Measurements from ENCODE around the gene REXO5.

The REXO5 gene

DNA sequence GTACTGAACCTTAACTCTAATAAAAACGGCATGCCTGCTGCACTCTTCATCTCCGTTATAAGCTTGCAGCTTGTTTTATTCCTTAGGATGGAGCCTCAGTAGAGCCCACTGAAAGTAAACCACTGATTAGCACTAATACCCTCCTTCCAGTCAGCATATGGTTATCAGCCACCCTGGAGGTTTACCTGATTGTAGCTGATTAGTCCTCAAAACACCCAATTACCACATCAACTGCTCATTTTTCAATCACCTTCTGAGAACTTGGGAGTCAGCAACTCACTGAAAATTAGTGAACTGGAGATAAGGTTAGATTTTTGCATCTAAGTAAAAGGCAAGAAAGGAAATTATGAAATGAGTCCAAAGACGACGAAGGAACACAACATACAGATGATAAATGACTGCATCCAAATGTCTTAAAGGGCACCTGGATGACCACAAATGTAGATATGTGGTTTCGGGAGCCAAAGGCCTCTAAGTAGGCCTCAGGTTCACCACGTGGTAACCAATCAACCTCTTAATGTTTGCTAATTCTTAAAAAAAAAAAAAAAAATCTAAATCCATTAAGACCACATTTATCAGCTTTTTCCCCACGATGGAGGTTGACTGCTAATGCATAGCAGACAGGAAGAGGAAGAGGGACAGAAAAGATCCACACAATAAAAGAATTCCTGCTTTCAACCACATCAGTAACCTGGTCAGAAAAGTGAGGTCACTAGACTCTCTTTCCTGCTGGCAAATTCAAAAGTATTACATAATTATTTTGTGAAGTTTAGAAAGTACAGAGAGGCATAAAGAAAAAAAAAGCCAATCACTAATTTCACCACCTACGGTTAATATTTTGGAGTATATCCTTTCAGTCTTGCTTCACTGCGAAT, 65.9 kb downstream of the REXO5 start:
- no peak for DNase-seq (ENCODE audit: low read depth)

DNA sequence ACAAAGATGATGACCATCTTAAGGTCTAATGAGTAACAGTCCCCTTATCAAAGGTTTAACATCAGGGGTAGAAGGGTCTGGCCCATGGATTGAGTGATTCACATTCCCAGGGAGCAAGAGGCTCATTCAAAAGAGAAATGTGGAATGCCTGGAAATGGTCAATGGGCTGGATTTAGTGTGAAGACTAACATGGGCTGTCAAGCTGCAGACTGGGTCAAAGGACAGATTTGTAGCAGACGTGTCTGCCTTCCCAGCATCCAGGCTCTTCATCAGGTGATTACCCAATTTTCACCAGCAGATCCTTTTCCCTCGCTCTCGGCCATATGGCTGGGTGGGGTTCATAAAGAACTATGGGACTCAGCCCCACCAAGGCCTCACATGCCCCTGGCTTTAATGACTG, 67.0 kb downstream of the REXO5 start:
- no peak for DNase-seq (ENCODE audit: low read depth)

DNA sequence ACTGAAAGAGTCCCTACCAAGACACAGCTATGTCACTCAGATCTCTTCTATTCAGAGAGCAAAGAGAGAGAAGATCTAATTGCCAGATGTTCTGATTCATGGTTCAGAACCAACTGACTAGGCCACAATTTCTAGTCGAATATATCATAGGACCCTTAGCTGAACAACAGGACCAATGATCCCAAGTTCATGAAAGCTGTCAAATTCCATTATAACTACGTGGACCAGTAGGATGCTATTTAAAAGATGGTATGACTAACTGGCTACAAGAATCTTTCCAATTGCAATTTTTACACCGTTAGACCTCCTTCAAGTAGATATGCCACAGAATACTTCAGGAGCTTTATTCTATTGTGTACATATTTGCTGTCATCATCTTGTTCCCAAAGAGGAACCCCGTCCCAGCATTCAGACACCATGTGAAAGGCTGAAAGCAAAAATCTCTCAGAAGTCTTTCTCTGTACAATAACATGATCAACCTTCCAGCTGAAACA, 67.8 kb downstream of the REXO5 start:
- DNase-seq (ENCODE audit: low read depth): no peak

DNA sequence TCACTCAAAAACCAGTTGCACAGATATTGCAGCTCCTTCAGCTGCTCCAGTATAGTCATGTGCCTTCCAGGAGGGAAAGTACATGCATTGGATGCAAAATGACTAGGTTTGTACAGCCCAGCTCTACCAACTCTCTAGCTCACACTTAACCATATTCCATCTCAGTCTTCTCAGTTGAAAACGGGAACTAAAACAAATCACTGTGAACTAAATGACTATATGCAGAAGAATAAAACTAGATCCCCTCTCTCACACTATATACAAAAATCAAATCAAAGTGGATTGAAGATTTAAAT, 69.0 kb downstream of the REXO5 start:
- no peak for DNase-seq (ENCODE audit: low read depth)

DNA sequence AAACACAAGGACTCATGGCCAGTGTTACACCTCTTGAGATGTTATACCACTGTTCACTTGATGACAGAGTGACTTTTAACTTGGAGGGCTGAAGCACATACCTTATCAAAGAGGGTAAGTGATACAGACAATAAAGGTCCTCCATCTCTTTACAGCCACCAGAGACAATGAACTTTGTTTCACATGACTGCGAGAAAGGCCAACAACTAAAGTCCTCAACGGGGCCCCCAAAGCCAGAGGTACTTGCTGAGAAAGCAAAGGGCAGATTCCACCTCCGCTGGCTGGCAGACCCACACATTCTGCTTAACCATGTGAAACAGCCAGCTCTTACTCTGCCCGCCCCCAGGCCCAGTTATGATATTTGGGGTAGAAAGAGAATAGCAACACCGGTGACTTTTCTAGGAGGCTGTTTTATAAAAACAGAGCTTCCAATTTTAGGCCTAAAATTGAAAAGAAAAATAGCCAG, 72.4 kb downstream of the REXO5 start:
- no peak for DNase-seq (ENCODE audit: low read depth)

DNA sequence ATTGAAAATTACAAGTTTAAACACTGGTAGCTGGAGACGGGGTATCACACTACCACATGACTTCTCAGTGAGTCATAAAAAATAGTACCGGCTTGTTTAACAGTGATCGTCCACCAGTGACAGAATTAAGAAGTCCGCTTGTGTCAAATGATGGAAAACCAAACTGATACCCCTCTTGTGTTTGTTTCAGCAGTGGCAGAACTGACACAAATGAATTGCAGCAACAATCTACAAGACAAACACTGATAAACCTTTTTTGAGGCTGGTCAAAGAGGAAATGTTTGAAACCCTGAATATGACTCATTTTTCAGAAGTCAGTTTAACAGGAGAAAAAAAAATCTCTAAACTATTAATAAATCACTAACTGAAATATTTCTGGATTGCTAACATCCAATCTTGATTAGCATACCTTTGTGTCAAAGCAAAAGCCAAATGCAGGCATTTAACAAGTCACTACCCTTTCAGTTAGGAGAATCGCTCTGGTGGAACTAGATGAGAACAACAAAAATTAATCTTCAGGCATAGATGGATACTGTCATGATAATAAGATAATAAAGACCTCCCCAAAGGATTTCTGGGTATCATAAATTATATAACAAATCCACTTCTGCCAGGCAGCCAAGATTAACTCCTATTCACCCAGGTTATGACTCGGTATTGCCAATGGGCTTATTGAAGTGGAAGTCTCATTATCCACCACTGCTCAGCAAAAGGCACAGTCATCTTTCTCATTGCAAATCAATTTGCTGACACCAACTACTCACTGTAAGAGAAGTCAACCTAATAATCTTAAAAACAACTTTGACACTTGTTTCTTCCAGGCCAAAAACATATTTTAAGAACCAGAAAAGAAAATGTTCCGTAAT, 73.1 kb downstream of the REXO5 start:
- DNase-seq (ENCODE audit: low read depth): no peak

DNA sequence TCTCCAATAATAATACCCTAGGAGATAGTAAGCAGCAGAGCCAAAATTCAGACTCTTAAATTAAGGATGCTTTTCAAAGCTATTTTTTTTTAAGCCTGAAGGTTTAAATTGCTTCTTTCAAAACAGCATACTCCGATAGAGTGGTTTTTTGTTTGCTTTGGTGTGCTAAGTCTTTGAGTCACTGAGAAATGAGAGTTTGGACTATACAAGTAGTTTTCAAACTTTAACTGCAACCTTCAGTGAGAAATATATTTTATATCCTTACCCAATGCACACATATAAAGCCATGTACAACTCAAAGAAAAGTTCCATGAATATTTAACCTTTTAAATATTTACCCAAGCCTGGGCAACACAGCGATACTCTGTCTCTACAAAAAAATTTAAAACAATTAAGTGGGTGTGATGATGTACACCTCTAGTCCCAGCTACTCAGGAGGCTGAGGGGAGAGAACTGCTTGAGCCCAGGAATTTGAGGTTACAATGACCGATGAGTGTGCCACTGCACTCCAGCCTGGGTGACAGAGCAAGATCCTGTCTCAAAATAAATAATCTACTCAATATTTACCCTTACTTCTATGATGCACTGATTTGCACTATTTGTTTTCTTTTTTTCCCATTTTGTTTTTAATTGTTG, 74.7 kb downstream of the REXO5 start:
- DNase-seq (ENCODE audit: low read depth): no peak

DNA sequence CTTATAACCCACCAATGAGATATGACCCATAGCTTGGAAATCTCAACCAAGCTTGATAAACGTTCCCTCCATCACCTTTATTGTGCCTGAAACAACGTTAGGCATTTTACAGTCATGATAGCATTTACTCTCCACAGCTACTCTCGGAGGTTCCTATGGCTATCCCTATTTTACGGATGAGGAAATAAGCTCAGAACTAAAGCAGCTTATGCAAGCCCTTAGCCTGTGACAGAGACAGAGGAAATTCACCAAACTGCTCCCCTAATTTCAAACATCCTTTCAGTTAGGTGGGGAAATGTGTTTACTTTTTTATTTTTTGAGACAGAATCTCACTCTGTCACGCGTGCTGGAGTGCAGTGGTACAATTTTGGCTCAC, 75.2 kb downstream of the REXO5 start:
- DNase-seq (ENCODE audit: low read depth): no peak

DNA sequence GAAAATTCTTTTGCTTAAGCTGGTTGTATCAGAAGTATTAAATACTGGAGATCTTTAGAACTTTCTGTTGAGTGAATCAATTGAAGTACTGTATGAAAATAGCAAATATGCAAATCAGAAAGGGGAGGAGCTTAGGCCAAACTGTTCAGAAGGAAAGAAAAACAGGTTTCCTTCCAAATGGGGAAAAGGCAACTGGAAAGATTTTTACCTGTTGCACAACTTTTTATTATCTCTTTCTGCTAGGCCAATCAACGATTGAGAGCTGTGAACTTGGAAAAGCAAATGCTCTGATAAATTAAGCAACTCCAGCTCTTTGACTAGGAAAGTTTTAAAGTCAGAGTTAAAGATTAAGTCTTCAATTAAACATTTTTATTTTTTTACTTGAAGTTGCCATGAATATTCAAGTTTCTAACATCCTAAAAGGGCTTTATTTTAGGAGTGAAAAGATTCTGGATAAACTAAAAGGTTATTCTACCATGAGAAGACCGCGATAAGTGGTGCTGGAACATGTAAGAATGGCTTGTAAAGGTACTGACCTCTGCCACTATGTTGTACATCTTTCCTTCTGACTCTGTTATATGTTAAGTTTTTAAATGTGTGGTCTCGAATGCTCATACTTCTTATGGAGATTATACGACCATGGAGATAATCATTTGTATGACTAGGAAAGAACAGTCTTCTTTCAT, 77.4 kb downstream of the REXO5 start:
- no peak for DNase-seq (ENCODE audit: low read depth)

DNA sequence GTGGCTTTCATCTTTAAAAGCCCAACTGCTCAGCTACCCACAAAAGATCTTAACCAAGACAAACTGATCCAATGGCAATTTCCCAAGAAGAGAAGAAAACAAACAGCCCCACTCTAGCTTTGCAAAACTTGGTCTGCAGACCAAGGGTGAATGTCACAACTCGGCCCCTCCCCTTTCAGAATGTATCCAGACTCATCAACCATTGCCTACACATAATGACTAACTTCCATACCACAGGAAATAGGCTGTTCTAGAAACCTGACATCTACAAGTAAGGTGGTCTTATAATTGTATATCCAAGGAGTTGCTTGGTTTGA, 77.9 kb downstream of the REXO5 start:
- peak; percentile 64 for DNase-seq (ENCODE audit: low read depth)

DNA sequence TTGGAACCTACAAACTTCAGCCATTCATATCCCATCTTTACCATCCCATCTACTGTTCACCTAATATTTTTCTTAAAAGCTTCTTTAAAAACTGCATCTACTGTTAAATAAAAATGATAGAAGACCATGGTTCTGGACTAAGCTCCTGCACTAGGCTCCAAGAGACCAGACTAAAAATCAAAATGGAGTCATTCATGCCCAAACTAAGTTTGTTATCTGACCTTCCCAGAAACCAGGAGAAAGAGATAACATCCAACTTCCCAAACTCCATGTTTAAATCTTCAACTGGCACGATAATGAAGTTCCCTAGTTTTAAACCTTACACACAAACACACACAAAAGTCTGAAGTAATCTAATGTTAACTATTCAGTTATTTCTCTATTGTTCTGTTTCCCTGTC, 80.0 kb downstream of the REXO5 start:
- DNase-seq (ENCODE audit: low read depth): no peak

DNA sequence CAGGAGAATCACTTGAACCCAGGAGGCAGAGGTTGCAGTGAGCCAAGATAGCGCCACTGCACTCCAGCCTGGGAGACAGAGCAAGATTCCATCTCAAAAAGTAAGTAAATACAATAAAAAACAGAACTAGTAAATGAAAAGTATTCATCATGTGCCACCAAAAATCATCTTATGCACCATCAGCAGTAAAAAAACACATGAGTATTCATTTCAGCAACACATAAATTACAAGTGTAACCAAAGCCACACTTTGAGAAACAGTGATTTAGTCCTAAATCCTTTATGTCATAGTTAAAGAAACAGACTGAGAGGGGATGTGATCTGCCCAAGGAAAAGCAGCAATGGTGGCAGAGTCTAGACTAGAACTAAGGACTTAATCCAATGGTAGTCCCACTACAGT, 80.9 kb downstream of the REXO5 start:
- no peak for DNase-seq (ENCODE audit: low read depth)

DNA sequence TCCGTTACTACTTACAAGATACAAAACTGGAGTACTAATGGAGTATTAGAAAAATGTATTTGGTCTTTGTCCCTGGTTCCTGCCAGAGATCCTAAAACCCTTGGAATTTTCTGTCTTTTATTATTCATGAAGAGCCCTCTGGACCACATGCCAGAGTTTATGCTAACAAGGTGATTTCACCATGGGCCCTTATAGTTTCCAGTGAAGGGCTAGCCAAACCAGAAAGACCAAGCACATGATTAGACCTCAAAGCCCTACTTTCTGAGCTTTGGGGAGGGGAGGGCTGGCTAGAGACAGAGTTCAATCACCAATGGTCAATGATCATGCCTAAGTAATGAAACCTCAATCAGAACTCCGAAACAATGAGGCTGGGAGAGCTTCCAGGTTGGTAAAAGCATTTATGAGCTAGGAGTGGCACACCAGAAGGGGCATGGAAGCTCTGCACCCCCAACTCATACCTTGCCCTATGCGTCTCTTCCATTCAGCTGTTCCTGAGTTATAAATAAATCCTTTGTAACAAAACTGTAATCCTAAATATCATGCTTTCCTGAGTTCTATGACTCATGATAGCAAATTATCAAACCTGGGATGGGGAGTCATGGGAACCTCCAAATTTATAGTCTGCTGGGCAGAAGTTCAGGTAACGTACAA, 83.4 kb downstream of the REXO5 start:
- no peak for DNase-seq (ENCODE audit: low read depth)

DNA sequence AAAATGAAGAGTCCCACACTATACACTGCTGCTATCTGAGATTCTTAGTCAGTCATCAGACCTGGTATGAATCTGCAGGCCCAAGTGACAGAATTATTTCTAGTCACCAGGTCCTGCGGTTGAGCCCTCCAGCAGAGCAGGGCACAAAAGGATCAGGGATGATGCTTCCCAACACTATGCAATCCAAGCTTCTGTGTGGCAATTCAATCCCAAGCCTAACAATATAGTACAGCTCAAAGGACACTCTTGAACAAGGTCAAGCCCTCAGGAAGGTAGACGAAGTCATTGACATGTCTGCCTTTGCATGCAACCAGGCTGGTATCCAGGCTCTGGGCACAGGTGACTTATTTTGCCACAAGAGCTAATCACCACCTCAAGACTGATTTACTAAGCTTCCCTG, 88.1 kb downstream of the REXO5 start:
- DNase-seq (ENCODE audit: low read depth): no peak

DNA sequence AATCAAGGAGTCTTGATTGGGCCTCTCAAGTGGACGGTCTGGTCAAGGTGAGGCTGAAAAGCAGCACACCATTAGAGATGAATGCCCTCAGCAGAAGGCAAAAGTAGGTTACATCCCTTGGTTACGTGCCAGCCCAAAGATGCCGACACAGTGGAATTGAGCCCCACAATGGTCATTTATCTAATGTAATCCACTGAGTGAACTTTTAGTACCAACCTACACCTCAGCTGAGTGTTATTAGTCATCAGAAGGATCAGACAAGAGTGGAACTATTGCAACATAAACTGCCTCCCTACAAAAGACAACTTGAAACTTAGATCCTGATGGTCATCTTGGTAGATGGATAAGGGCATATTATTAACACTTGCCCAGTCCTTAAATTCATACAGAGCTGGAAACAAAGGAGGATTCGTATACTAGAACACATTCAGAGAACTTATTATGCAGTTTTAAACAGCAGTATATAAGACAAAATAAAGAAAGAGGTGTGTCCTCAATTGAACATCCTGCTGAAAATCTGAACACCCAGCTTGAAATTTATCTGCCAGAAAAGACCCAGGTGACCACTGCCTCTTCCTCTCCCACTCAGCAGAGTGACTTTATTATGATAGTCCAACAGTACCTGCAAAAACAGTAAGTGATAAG, 91.0 kb downstream of the REXO5 start:
- DNase-seq (ENCODE audit: low read depth): no peak

DNA sequence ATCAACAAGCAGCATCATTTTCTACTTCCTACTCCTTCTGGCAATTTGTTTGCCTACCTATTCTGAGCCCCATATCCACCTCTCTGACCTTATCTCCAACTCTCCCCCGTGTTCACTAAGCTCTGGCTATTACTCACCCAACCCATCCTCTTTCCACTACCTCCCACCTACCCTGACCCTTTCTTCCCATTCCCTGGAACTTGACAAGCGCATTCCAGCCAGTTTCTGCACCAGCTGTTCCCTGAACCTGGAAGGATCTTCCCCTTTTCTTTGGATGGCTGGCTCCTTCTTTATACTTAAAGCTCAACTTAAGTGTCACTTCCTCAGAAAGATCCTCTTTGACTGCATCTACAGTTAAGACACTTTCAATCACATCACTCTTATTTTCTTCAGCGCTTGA, 91.6 kb downstream of the REXO5 start:
- DNase-seq (ENCODE audit: low read depth): no peak

DNA sequence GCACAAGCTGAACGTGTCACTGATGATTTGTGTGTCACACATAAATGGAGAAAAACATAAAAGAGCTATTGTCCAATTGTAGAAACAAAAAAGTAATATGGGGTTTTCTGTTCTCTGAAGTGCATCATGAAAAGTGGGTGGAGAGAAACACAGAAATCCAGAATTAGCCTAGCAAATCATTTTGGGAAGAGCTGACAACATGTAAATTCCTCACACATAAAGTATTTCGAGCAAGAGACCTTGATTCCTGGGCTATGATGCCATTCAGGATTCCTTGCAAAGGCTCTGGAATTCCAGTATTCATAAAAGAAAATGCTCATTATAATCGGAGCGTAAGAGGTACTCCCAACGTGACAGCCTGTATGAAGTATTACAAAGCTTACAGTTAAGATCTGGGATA, 92.7 kb downstream of the REXO5 start:
- DNase-seq (ENCODE audit: low read depth): no peak
